ENCODE results near the gene TBX15.

DNA sequence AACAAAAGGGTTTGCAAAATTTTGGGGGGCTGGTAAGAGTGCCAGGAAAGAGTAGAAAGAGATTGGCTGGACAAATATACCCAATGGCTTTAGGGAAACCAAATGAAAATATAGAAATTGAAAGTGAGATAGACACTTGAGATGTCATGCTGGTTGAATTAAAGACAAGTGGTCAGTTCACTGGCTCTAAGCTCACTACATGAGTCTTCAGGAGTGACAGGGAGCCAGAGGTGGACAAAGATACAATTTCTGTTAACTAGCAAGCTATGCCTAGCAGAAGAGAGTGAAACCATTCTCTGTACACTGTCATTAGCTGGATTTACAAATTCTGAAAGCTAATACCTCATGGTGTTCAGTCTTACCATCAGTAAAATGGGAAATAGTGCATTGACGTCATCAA lies 82.5 kb downstream of the TBX15 start:
- TF ChIP-seq CTCF (IDR thresholded peaks at IDR 0.05; ENCODE audit: low read depth, low read length, poor library complexity, severe bottlenecking) (no peak), EZH2phosphoT487 (IDR thresholded peaks at IDR 0.05; ENCODE audit: borderline replicate concordance, low read length) (no peak)
